Left cardiac atrium (tissue), 4 donors: ENCODE data around the gene OR2V1. TPM values are rescaled to one million over a fixed set of nuclear protein-coding genes. Genes with fewer than 3 reads are reported as not detected.
"Not testable (repeated sequence)": the region's sequence is repeated elsewhere in the genome, so short reads cannot be mapped to it uniquely, and the experiment has no call there.

ENCODE experiments used
- ATAC-seq, 2 donors: fragments of 200-7000 bp; cut with Tn5 transposase; one replicate each; pipeline ENCODE4 v1.9.1; 2020; ENCODE audit warnings: mild to moderate bottlenecking in 2 of 2, moderate library complexity in 2 of 2
- DNase-seq: peaks from one replicate; pipeline ENCODE4 v3.0.0-alpha.2; 2020
- intact Hi-C, 2 donors: fragments of 100-400 bp; cut with DNase I; formaldehyde crosslinking; loops; one replicate each; pipeline versions ENCODE4 v1.14.1 to v1.15.1; 2022 to 2023
- total RNA-seq, 2 donors: library from RNA; stranded (reverse); fragmentation: NEBNext Ultra II Directional; extraction: Animal tissue kit (Norgen Biotek cat#: 25700); gene quantifications; one replicate each; pipeline ENCODE4 v1.2.1, GENCODE V29; 2021
- donor health status: DM: no; HTN: yes; CAD: no.
- donor health status: DM: no; HTN: yes; CAD: no; lungs with severe emphysema.
- donor health status: DM: yes; HTN: yes; CAD: no.
- donor health status: Dilated cardiomyopathy.

OR2V1 gene
- total RNA-seq, 2 donors from 2014 or later = not detected

- intact Hi-C loops = not testable (repeated sequence)
- ATAC-seq = peak in 1 of 2 donors; percentile 26
These were observed 34.1 kb downstream of the OR2V1 start for GRCh38 chr5:181096721-181097382.

GRCh38 chr5:181095162-181095561 lies 35.8 kb downstream of the OR2V1 start:
- ATAC-seq, DNase-seq, intact Hi-C loops: not testable (repeated sequence)

More at GRCh38 chr5:181096721-181097382, 34.1 kb downstream of the OR2V1 start:
- not testable (repeated sequence) for DNase-seq

GRCh38 chr5:181092428-181092827 lies 38.5 kb downstream of the OR2V1 start:
- intact Hi-C loops = no loop called here
- DNase-seq (no peak), ATAC-seq (no peak)

- intact Hi-C loops = no loop called here
- no peak for DNase-seq
- no peak for ATAC-seq
These were observed 42.7 kb downstream of the OR2V1 start for GRCh38 chr5:181088289-181088688.

GRCh38 chr5:181087309-181087708 lies 43.7 kb downstream of the OR2V1 start:
- no peak for DNase-seq
- ATAC-seq = no peak
- intact Hi-C loops = no loop called here

GRCh38 chr5:181086884-181087205 lies 44.1 kb downstream of the OR2V1 start:
- intact Hi-C loops = no loop called here
- no peak for ATAC-seq
- no peak for DNase-seq

GRCh38 chr5:181086026-181086883 lies 44.7 kb downstream of the OR2V1 start:
- DNase-seq (no peak), ATAC-seq (no peak)
- intact Hi-C loops = no loop called here

GRCh38 chr5:181084621-181085195 lies 46.3 kb downstream of the OR2V1 start:
- intact Hi-C loops = no loop called here
- no peak for ATAC-seq
- DNase-seq = no peak

- intact Hi-C loops = no loop called here
- ATAC-seq = no peak
- DNase-seq = no peak
These were observed 49.0 kb downstream of the OR2V1 start for GRCh38 chr5:181081989-181082388.

- no peak for DNase-seq
- intact Hi-C loops = no loop called here
- no peak for ATAC-seq
These were observed 54.0 kb downstream of the OR2V1 start for GRCh38 chr5:181076920-181077319.

Other genes starting within 250 kb of the OR2V1 start
- under 1 TPM in 1 of 2 donors, not detected in 1; 0.21 TPM for gene BTNL8, start 232.0 kb downstream of the OR2V1 start, total RNA-seq
- gene BTNL3, start 142.3 kb downstream of the OR2V1 start, total RNA-seq = under 1 TPM in 1 of 2 donors, not detected in 1; 0.13 TPM
- gene BTNL9, start 90.9 kb downstream of the OR2V1 start, total RNA-seq = 10 to 100 TPM; 31.4 to 34.1 TPM
- gene OR2V2, start 16.4 kb upstream of the OR2V1 start, total RNA-seq = not detected
- gene TRIM7, start 74.0 kb upstream of the OR2V1 start, total RNA-seq = 1 to 10 TPM; 5.9 to 9.0 TPM
- 10 to 100 TPM; 17.1 to 19.1 TPM for gene TRIM41, start 92.1 kb upstream of the OR2V1 start, total RNA-seq
- 100 to 1,000 TPM; 713 to 792 TPM for gene RACK1, start 112.7 kb upstream of the OR2V1 start, total RNA-seq
- 10 to 100 TPM in 1 of 2 donors, 1 to 10 TPM in 1; 9.8 to 10.1 TPM for gene TRIM52, start 130.0 kb upstream of the OR2V1 start, total RNA-seq
- not detected for gene OR4F3, start 236.1 kb upstream of the OR2V1 start, total RNA-seq